Daoy (cell line): ENCODE results near the gene TBC1D22A. TPM values are rescaled to one million over a fixed set of nuclear protein-coding genes. Genes with fewer than 3 reads are reported as not detected.

ENCODE experiments used
- DNase-seq: peaks from one replicate; pipeline ENCODE4 v3.0.0-alpha.2; 2015; ENCODE audit warnings: low read depth
- total RNA-seq: library from RNA; depleted of rRNA; stranded (reverse); fragments of >200 nt; shearing (Covaris generic); gene quantifications from 2 replicates; pipeline ENCODE4 v1.2.3, GENCODE V29; 2014

TBC1D22A gene
- total RNA-seq, 1 experiment from 2014 or later, result 8.7 TPM

- no peak for DNase-seq
Measured at GRCh38 chr22:47032956-47033647, 270.7 kb downstream of the TBC1D22A start.

GRCh38 chr22:47033648-47034000, 271.2 kb downstream of the TBC1D22A start:
- DNase-seq, result no peak

GRCh38 chr22:47034076-47034808, 271.8 kb downstream of the TBC1D22A start:
- DNase-seq, result no peak

- DNase-seq, result no peak
Measured at GRCh38 chr22:47034905-47035419, 272.5 kb downstream of the TBC1D22A start.

GRCh38 chr22:47035425-47035881, 273.0 kb downstream of the TBC1D22A start:
- DNase-seq, result no peak

- DNase-seq, result no peak
Measured at GRCh38 chr22:47036352-47036751, 273.9 kb downstream of the TBC1D22A start.

GRCh38 chr22:47036936-47037485, 274.6 kb downstream of the TBC1D22A start:
- DNase-seq, result no peak

GRCh38 chr22:47038206-47038835, 275.9 kb downstream of the TBC1D22A start:
- DNase-seq, result no peak

- no peak for DNase-seq
Measured at GRCh38 chr22:47039356-47039755, 276.9 kb downstream of the TBC1D22A start.

GRCh38 chr22:47040486-47041270, 278.2 kb downstream of the TBC1D22A start:
- no peak for DNase-seq

- DNase-seq, result no peak
Measured at GRCh38 chr22:47041271-47042115, 279.0 kb downstream of the TBC1D22A start.

- no peak for DNase-seq
Measured at GRCh38 chr22:47042116-47042825, 279.8 kb downstream of the TBC1D22A start.

GRCh38 chr22:47042861-47043496, 280.5 kb downstream of the TBC1D22A start:
- DNase-seq, result no peak

GRCh38 chr22:47043835-47044721, 281.6 kb downstream of the TBC1D22A start:
- peak; percentile 56 for DNase-seq

GRCh38 chr22:47044722-47045535, 282.5 kb downstream of the TBC1D22A start:
- DNase-seq, result no peak

GRCh38 chr22:47045691-47046410, 283.4 kb downstream of the TBC1D22A start:
- no peak for DNase-seq
